HT1080 (cell line): ENCODE data around the gene LINGO1. TPM values are rescaled to one million over a fixed set of nuclear protein-coding genes. Genes with fewer than 3 reads are reported as not detected.
A peak's percentile ranks its signal among the peaks of the same experiment; 100 is the strongest.

Source experiments
- DNase-seq: peaks from one replicate; pipeline ENCODE4 v3.0.0-alpha.2; 2015; ENCODE audit warnings: low read depth
- total RNA-seq: library from RNA; depleted of rRNA; stranded (reverse); fragments of >200 nt; shearing (Covaris generic); gene quantifications from 2 replicates; pipeline ENCODE4 v1.2.3, GENCODE V29; 2014

The LINGO1 gene
- total RNA-seq, 1 experiment from 2014 or later = 0.56 TPM

- DNase-seq = no peak
Observed at GRCh38 chr15:77617476-77618230, 15.1 kb downstream of the LINGO1 start.

GRCh38 chr15:77616072-77616471 lies 16.6 kb downstream of the LINGO1 start:
- no peak for DNase-seq

- DNase-seq = no peak
Observed at GRCh38 chr15:77615472-77615871, 17.2 kb downstream of the LINGO1 start.

- no peak for DNase-seq
Observed at GRCh38 chr15:77614251-77614806, 18.4 kb downstream of the LINGO1 start.

- no peak for DNase-seq
Observed at GRCh38 chr15:77613814-77614213, 18.9 kb downstream of the LINGO1 start.

GRCh38 chr15:77612958-77613601 lies 19.6 kb downstream of the LINGO1 start:
- no peak for DNase-seq

- DNase-seq = peak; percentile 22
Observed at GRCh38 chr15:77611767-77612166, 20.9 kb downstream of the LINGO1 start.

GRCh38 chr15:77610731-77611130 lies 22.0 kb downstream of the LINGO1 start:
- DNase-seq = no peak

GRCh38 chr15:77609558-77609957 lies 23.2 kb downstream of the LINGO1 start:
- no peak for DNase-seq

- no peak for DNase-seq
Observed at GRCh38 chr15:77608774-77609173, 23.9 kb downstream of the LINGO1 start.

GRCh38 chr15:77607894-77608261 lies 24.8 kb downstream of the LINGO1 start:
- DNase-seq = no peak

- DNase-seq = no peak
Observed at GRCh38 chr15:77607111-77607893, 25.4 kb downstream of the LINGO1 start.

- DNase-seq = no peak
Observed at GRCh38 chr15:77606142-77607034, 26.3 kb downstream of the LINGO1 start.

GRCh38 chr15:77605547-77605946 lies 27.2 kb downstream of the LINGO1 start:
- no peak for DNase-seq

- no peak for DNase-seq
Observed at GRCh38 chr15:77604973-77605372, 27.7 kb downstream of the LINGO1 start.

GRCh38 chr15:77603611-77604336 lies 28.9 kb downstream of the LINGO1 start:
- DNase-seq = no peak

GRCh38 chr15:77602800-77603199 lies 29.9 kb downstream of the LINGO1 start:
- DNase-seq = no peak

- DNase-seq = peak; percentile 47
Observed at GRCh38 chr15:77599899-77600298, 32.8 kb downstream of the LINGO1 start.

- DNase-seq = no peak
Observed at GRCh38 chr15:77599357-77599756, 33.4 kb downstream of the LINGO1 start.

- DNase-seq = no peak
Observed at GRCh38 chr15:77598644-77599043, 34.1 kb downstream of the LINGO1 start.
